Spinal cord (tissue), 10 donors: Measurements from ENCODE around the gene HPX. TPM values are rescaled to one million over a fixed set of nuclear protein-coding genes. Genes with fewer than 3 reads are reported as not detected.

Experiments
- DNase-seq, 6 donors: peaks; one replicate each; pipeline versions ENCODE4 v3.0.0 to v3.0.0-alpha.2; 2013 to 2015; ENCODE audit warnings: low spot score in 6 of 6, low read depth in 4 of 6
- H3K27ac ChIP-seq: one replicate; pipeline ENCODE4 v1.5.1; 2013; ENCODE audit warnings: low read depth, low read length, control low read depth
- H3K27me3 ChIP-seq: one replicate; pipeline ENCODE4 v1.6.1; 2013; ENCODE audit warnings: low read length; ENCODE audit not compliant: control insufficient read depth, insufficient read depth
- H3K36me3 ChIP-seq: one replicate; pipeline ENCODE4 v1.6.1; 2013; ENCODE audit warnings: low read length; ENCODE audit not compliant: control insufficient read depth, insufficient read depth
- H3K4me1 ChIP-seq: one replicate; pipeline ENCODE4 v1.6.1; 2013; ENCODE audit warnings: low read length; ENCODE audit not compliant: control insufficient read depth, insufficient read depth
- H3K4me3 ChIP-seq: one replicate; pipeline ENCODE4 v1.5.1; 2013; ENCODE audit warnings: low read depth, low read length, control low read depth
- H3K9me3 ChIP-seq: one replicate; pipeline ENCODE4 v1.6.1; 2013; ENCODE audit warnings: low read length; ENCODE audit not compliant: control insufficient read depth, insufficient read depth
- WGBS: methylation state at CpG from one replicate; pipeline ENCODE4 v1.1.5; 2013; ENCODE audit warnings: missing lambda C conversion rate; ENCODE audit not compliant: insufficient coverage; 5-methylcytosine and 5-hydroxymethylcytosine counted together
- polyA plus RNA-seq, 2 donors: library from polyadenylated mRNA; unstranded; fragments of 120-200 nt; gene quantifications; one replicate each; pipeline ENCODE4 v1.2.1, GENCODE V29; 2013; ENCODE audit not compliant: insufficient read length in 2 of 2
- total RNA-seq, 2 donors: library from RNA; depleted of rRNA in 1 of 2; stranded (reverse); fragments of 120-200 nt in 1 of 2; fragments of >200 nt in 1 of 2; gene quantifications; one replicate each; pipeline versions ENCODE4 v1.2.3 to v1.2.4, GENCODE V29; 2013 to 2014
- donor health status: healthy.

The HPX gene
- total and polyA plus RNA-seq, 4 donors, result 0.89 to 11.0 (median 4.4) TPM

GRCh38 chr11:6406370-6406769 is 34.4 kb downstream of the HPX start:
- no peak overlapping the region for H3K4me3 ChIP-seq
- DNase-seq, result no peak
- no peak overlapping the region for H3K27ac ChIP-seq
- no peaks in the 10 kb centered on the region for H3K9me3 ChIP-seq
- peaks cover 45% of the 10 kb centered on the region for H3K4me1 ChIP-seq
- H3K27me3 ChIP-seq, result no peaks in the 10 kb centered on the region
- 58% methylated on average over 2 of the region's 2 CpGs for WGBS
- H3K36me3 ChIP-seq, result peaks cover 53% of the 10 kb centered on the region

- 73% methylated on average over 6 of the region's 6 CpGs for WGBS
Observed at GRCh38 chr11:6405846-6406245, 34.9 kb downstream of the HPX start.

GRCh38 chr11:6405052-6405667 is 35.6 kb downstream of the HPX start:
- Histone ChIP-seq H3K27ac (peak overlapping the region; percentile 57), H3K27me3 (no peaks in the 10 kb centered on the region), H3K36me3 (peaks cover 53% of the 10 kb centered on the region), H3K4me3 (peak overlapping the region; percentile 9), H3K9me3 (no peaks in the 10 kb centered on the region), H3K4me1 (peaks cover 35% of the 10 kb centered on the region)
- 15% methylated on average over 12 of the region's 13 CpGs for WGBS
- peak in 4 of 6 donors; percentile 43 to 91 (median 78) for DNase-seq

More at GRCh38 chr11:6405846-6406245, 34.9 kb downstream of the HPX start:
- Histone ChIP-seq H3K27me3 (no peaks in the 10 kb centered on the region), H3K27ac (peak overlapping the region; percentile 36), H3K9me3 (no peaks in the 10 kb centered on the region), H3K4me3 (no peak overlapping the region), H3K4me1 (peaks cover 39% of the 10 kb centered on the region), H3K36me3 (peaks cover 53% of the 10 kb centered on the region)
- peak in 1 of 6 donors; percentile 65 for DNase-seq

- peak in 3 of 6 donors; percentile 29 to 82 (median 47) for DNase-seq
- Histone ChIP-seq H3K27ac (no peak overlapping the region), H3K27me3 (no peaks in the 10 kb centered on the region), H3K4me1 (peaks cover 35% of the 10 kb centered on the region), H3K9me3 (no peaks in the 10 kb centered on the region), H3K4me3 (no peak overlapping the region), H3K36me3 (peaks cover 52% of the 10 kb centered on the region)
- 54% methylated on average over 13 of the region's 16 CpGs for WGBS
Observed at GRCh38 chr11:6404342-6405051, 36.3 kb downstream of the HPX start.

- H3K27me3 ChIP-seq, result no peaks in the 10 kb centered on the region
- H3K36me3 ChIP-seq, result peaks cover 59% of the 10 kb centered on the region
- no peak for DNase-seq
- peaks cover 35% of the 10 kb centered on the region for H3K4me1 ChIP-seq
- WGBS, result 98% methylated on average over 5 of the region's 8 CpGs
- H3K4me3 ChIP-seq, result no peak overlapping the region
- H3K27ac ChIP-seq, result no peak overlapping the region
- no peaks in the 10 kb centered on the region for H3K9me3 ChIP-seq
Observed at GRCh38 chr11:6403539-6403938, 37.2 kb downstream of the HPX start.

GRCh38 chr11:6402561-6402981 is 38.2 kb downstream of the HPX start:
- no peaks in the 10 kb centered on the region for H3K9me3 ChIP-seq
- WGBS, result 94% methylated on average over 7 of the region's 7 CpGs
- peaks cover 68% of the 10 kb centered on the region for H3K36me3 ChIP-seq
- no peak overlapping the region for H3K4me3 ChIP-seq
- H3K27me3 ChIP-seq, result no peaks in the 10 kb centered on the region
- H3K4me1 ChIP-seq, result peaks cover 35% of the 10 kb centered on the region
- no peak overlapping the region for H3K27ac ChIP-seq
- no peak for DNase-seq

- H3K27ac ChIP-seq, result no peak overlapping the region
- peaks cover 71% of the 10 kb centered on the region for H3K36me3 ChIP-seq
- DNase-seq, result no peak
- H3K9me3 ChIP-seq, result no peaks in the 10 kb centered on the region
- H3K4me1 ChIP-seq, result peaks cover 35% of the 10 kb centered on the region
- H3K4me3 ChIP-seq, result no peak overlapping the region
- H3K27me3 ChIP-seq, result no peaks in the 10 kb centered on the region
- 83% methylated on average over 12 of the region's 12 CpGs for WGBS
Observed at GRCh38 chr11:6402061-6402470, 38.7 kb downstream of the HPX start.

- H3K27me3 ChIP-seq, result no peaks in the 10 kb centered on the region
- DNase-seq, result no peak
- 94% methylated on average over 6 of the region's 7 CpGs for WGBS
- peaks cover 35% of the 10 kb centered on the region for H3K4me1 ChIP-seq
- no peak overlapping the region for H3K4me3 ChIP-seq
- H3K36me3 ChIP-seq, result peaks cover 73% of the 10 kb centered on the region
- no peaks in the 10 kb centered on the region for H3K9me3 ChIP-seq
- no peak overlapping the region for H3K27ac ChIP-seq
Observed at GRCh38 chr11:6401464-6401863, 39.3 kb downstream of the HPX start.

- no peak overlapping the region for H3K4me3 ChIP-seq
- H3K9me3 ChIP-seq, result no peaks in the 10 kb centered on the region
- H3K36me3 ChIP-seq, result peaks cover 78% of the 10 kb centered on the region
- H3K27me3 ChIP-seq, result no peaks in the 10 kb centered on the region
- DNase-seq, result no peak
- no peak overlapping the region for H3K27ac ChIP-seq
- WGBS, result 94% methylated on average over 7 of the region's 15 CpGs
- H3K4me1 ChIP-seq, result peaks cover 31% of the 10 kb centered on the region
Observed at GRCh38 chr11:6400431-6401345, 40.1 kb downstream of the HPX start.
